Peyer's patch (tissue), 4 donors: ENCODE measurements around the gene DGKI.

Experiments
- POLR2A ChIP-seq, 2 donors: fragments of 450-650 bp; IDR thresholded peaks; one replicate each; pipeline ENCODE4 v1.5.1; 2017; ENCODE audit warnings: antibody characterized with exemption in 2 of 2, mild to moderate bottlenecking in 2 of 2, moderate library complexity in 2 of 2
- TF ChIP-seq, protein P1 (sequence below), 6 experiments: fragments of 450-650 bp in 4 of 6; fragments of 200-600 bp in 2 of 6; sonication (generic) in 1 of 6; IDR thresholded peaks; one replicate each; pipeline ENCODE4 v1.5.1; 2017 to 2019; ENCODE audit warnings: antibody characterized with exemption in 6 of 6, mild to moderate bottlenecking in 3 of 6, moderate library complexity in 1 of 6

DNA sequence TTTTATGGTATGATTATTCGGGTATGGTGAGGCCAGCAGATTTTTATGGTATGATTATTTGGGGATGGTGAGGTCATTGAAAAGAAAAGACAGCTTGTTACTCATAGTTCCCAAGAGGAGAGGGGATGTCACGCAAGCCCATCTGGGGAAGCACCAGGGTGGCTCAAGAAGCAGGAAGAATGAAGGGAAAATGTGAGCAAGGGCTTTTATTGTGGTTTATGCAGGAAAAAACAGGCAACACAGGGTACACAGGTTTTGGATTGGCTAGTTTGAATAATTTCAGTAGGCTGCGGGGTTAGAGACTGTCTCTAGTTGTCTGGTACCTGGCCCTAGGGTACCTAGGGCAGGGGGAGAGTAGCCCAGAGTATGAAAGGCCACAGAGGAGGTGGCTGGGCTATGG lies 26.8 kb upstream of the DGKI start:
- TF ChIP-seq, protein P1, sequence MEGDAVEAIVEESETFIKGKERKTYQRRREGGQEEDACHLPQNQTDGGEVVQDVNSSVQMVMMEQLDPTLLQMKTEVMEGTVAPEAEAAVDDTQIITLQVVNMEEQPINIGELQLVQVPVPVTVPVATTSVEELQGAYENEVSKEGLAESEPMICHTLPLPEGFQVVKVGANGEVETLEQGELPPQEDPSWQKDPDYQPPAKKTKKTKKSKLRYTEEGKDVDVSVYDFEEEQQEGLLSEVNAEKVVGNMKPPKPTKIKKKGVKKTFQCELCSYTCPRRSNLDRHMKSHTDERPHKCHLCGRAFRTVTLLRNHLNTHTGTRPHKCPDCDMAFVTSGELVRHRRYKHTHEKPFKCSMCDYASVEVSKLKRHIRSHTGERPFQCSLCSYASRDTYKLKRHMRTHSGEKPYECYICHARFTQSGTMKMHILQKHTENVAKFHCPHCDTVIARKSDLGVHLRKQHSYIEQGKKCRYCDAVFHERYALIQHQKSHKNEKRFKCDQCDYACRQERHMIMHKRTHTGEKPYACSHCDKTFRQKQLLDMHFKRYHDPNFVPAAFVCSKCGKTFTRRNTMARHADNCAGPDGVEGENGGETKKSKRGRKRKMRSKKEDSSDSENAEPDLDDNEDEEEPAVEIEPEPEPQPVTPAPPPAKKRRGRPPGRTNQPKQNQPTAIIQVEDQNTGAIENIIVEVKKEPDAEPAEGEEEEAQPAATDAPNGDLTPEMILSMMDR (IDR thresholded peaks at IDR 0.05), result no peak
- TF ChIP-seq POLR2A (IDR thresholded peaks at IDR 0.05), result no peak
